ENCODE data around the gene KCNIP1.

KCNIP1 gene

DNA sequence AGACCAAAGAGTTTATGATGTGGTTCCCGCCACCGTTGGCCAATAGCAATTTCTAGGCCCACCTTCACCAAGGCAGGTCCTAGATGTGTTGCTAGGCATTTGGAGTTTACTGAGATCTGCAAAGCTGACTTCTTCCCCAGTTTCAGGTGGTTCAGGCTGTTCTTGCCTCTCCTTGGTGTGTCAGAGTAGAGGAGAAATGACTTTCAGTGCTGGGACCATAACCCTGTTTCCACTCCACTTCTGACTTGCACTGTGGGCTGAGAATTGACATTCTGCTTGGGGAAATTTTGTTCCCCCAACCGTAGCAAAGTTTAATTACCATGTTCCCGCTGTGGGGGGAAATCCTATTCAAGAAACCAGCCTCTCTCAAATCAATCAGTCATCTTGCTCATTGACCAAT lies 151.7 kb downstream of the KCNIP1 start:
- H3K79me2 ChIP-seq (ENCODE audit: insufficient read depth, low read length), result no peaks in the 10 kb centered on the region
- no peaks in the 10 kb centered on the region for H3K9me3 ChIP-seq (ENCODE audit: insufficient read depth, low read length)
- no peak overlapping the region for H3K4me3 ChIP-seq (ENCODE audit: insufficient read depth, low read length, poor library complexity, severe bottlenecking)
- no peaks in the 10 kb centered on the region for H3K9me2 ChIP-seq (replicated peaks; ENCODE audit: insufficient read depth, low read length)
- no peak overlapping the region for H3K4me2 ChIP-seq (ENCODE audit: low read depth, low read length, poor library complexity, severe bottlenecking)
- no peaks in the 10 kb centered on the region for H3K36me3 ChIP-seq (ENCODE audit: low read length)
- H4K20me1 ChIP-seq (ENCODE audit: low read depth, low read length), result no peaks in the 10 kb centered on the region
- H3K27me3 ChIP-seq (ENCODE audit: low read length), result no peaks in the 10 kb centered on the region
- no peaks in the 10 kb centered on the region for H3F3A ChIP-seq (ENCODE audit: insufficient read depth)
- no peak overlapping the region for H2AFZ ChIP-seq (ENCODE audit: low read depth, low read length, severe bottlenecking)
- H3K27ac ChIP-seq (ENCODE audit: low read depth, low read length), result no peak overlapping the region
- TF ChIP-seq CTCF (IDR thresholded peaks at IDR 0.05; ENCODE audit: insufficient read depth, low read length, poor library complexity, severe bottlenecking) (no peak), EZH2phosphoT487 (conservative IDR thresholded peaks at IDR 0.05; ENCODE audit: low read length) (no peak)
- no peak overlapping the region for H3K9ac ChIP-seq (ENCODE audit: low read length)

GRCh38 chr5:170655920-170656319 lies 152.1 kb downstream of the KCNIP1 start:
- no peak overlapping the region for H3K4me2 ChIP-seq (ENCODE audit: low read depth, low read length, poor library complexity, severe bottlenecking)
- TF ChIP-seq EZH2phosphoT487 (conservative IDR thresholded peaks at IDR 0.05; ENCODE audit: low read length) (no peak), CTCF (IDR thresholded peaks at IDR 0.05; ENCODE audit: insufficient read depth, low read length, poor library complexity, severe bottlenecking) (no peak)
- no peaks in the 10 kb centered on the region for H3K79me2 ChIP-seq (ENCODE audit: insufficient read depth, low read length)
- no peak overlapping the region for H3K9ac ChIP-seq (ENCODE audit: low read length)
- no peak overlapping the region for H2AFZ ChIP-seq (ENCODE audit: low read depth, low read length, severe bottlenecking)
- H3K27me3 ChIP-seq (ENCODE audit: low read length), result no peaks in the 10 kb centered on the region
- no peaks in the 10 kb centered on the region for H3K9me2 ChIP-seq (replicated peaks; ENCODE audit: insufficient read depth, low read length)
- no peaks in the 10 kb centered on the region for H3F3A ChIP-seq (ENCODE audit: insufficient read depth)
- H3K4me3 ChIP-seq (ENCODE audit: insufficient read depth, low read length, poor library complexity, severe bottlenecking), result no peak overlapping the region
- no peaks in the 10 kb centered on the region for H4K20me1 ChIP-seq (ENCODE audit: low read depth, low read length)
- no peaks in the 10 kb centered on the region for H3K36me3 ChIP-seq (ENCODE audit: low read length)
- H3K9me3 ChIP-seq (ENCODE audit: insufficient read depth, low read length), result no peaks in the 10 kb centered on the region
- no peak overlapping the region for H3K27ac ChIP-seq (ENCODE audit: low read depth, low read length)

DNA sequence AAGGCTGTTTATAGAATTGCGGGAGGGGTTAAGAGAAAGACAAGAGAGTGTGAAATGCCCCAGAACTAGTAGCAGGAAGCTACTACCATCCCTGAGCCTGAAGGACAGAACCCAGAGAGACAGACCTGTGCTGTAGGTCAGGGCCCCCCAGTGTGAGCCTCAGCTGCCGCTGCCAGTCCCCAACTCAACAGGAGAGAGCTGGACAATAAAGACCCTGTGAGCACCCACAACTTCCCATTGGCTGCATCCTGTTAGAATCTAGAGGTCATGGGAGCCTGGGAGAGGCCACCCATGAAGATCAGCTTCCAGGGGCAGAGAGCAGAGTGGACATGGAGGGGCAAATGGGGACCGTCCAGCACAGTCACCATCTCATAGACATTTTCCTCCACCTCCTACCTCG lies 152.5 kb downstream of the KCNIP1 start:
- Histone ChIP-seq H3K9ac (ENCODE audit: low read length) (no peak overlapping the region), H3K9me3 (ENCODE audit: insufficient read depth, low read length) (no peaks in the 10 kb centered on the region), H3K4me3 (ENCODE audit: insufficient read depth, low read length, poor library complexity, severe bottlenecking) (no peak overlapping the region), H3F3A (ENCODE audit: insufficient read depth) (no peaks in the 10 kb centered on the region), H3K27me3 (ENCODE audit: low read length) (no peaks in the 10 kb centered on the region), H2AFZ (ENCODE audit: low read depth, low read length, severe bottlenecking) (no peak overlapping the region), H3K9me2 (replicated peaks; ENCODE audit: insufficient read depth, low read length) (no peaks in the 10 kb centered on the region), H3K36me3 (ENCODE audit: low read length) (no peaks in the 10 kb centered on the region), H3K4me2 (ENCODE audit: low read depth, low read length, poor library complexity, severe bottlenecking) (no peak overlapping the region), H3K79me2 (ENCODE audit: insufficient read depth, low read length) (no peaks in the 10 kb centered on the region), H4K20me1 (ENCODE audit: low read depth, low read length) (no peaks in the 10 kb centered on the region), H3K27ac (ENCODE audit: low read depth, low read length) (no peak overlapping the region)
- TF ChIP-seq EZH2phosphoT487 (conservative IDR thresholded peaks at IDR 0.05; ENCODE audit: low read length) (no peak), CTCF (IDR thresholded peaks at IDR 0.05; ENCODE audit: insufficient read depth, low read length, poor library complexity, severe bottlenecking) (no peak)

GRCh38 chr5:170660531-170660930 lies 156.7 kb downstream of the KCNIP1 start:
- Histone ChIP-seq H3K79me2 (ENCODE audit: insufficient read depth, low read length) (no peaks in the 10 kb centered on the region), H4K20me1 (ENCODE audit: low read depth, low read length) (no peaks in the 10 kb centered on the region), H3K36me3 (ENCODE audit: low read length) (no peaks in the 10 kb centered on the region), H3K27me3 (ENCODE audit: low read length) (no peaks in the 10 kb centered on the region), H3K4me3 (ENCODE audit: insufficient read depth, low read length, poor library complexity, severe bottlenecking) (no peak overlapping the region), H3K9me3 (ENCODE audit: insufficient read depth, low read length) (no peaks in the 10 kb centered on the region), H3K9ac (ENCODE audit: low read length) (no peak overlapping the region), H3K9me2 (replicated peaks; ENCODE audit: insufficient read depth, low read length) (no peaks in the 10 kb centered on the region), H3K4me2 (ENCODE audit: low read depth, low read length, poor library complexity, severe bottlenecking) (no peak overlapping the region), H3F3A (ENCODE audit: insufficient read depth) (no peaks in the 10 kb centered on the region), H3K27ac (ENCODE audit: low read depth, low read length) (no peak overlapping the region), H2AFZ (ENCODE audit: low read depth, low read length, severe bottlenecking) (no peak overlapping the region)
- TF ChIP-seq CTCF (IDR thresholded peaks at IDR 0.05; ENCODE audit: insufficient read depth, low read length, poor library complexity, severe bottlenecking) (no peak), EZH2phosphoT487 (conservative IDR thresholded peaks at IDR 0.05; ENCODE audit: low read length) (no peak)

Data from SU-DHL-6 (cell line).